A673 (cell line): ENCODE measurements around the gene CDX1.

Source experiments
- CTCF ChIP-seq: fragments of 300-800, 200-600 bp; sonication (generic); conservative IDR thresholded peaks from 2 replicates; pipeline ENCODE4 v1.5.1; 2017; ENCODE audit warnings: low read depth, mild to moderate bottlenecking, antibody characterized with exemption, low read length, moderate library complexity, mixed read lengths
- EZH2 ChIP-seq: fragments of 200-600 bp; sonication (generic); IDR thresholded peaks from 2 replicates; pipeline ENCODE4 v1.6.1; 2017; ENCODE audit warnings: borderline replicate concordance, low read depth, mild to moderate bottlenecking, mixed read lengths, antibody characterized with exemption, low read length; ENCODE audit not compliant: poor library complexity, severe bottlenecking

- TF ChIP-seq EZH2 (no peak), CTCF (no peak)
These were observed 12.5 kb upstream of the CDX1 start for GRCh38 chr5:150153957-150154617.
